GM12878 (cell line): ENCODE measurements around the gene VWA3B. TPM values are rescaled to one million over a fixed set of nuclear protein-coding genes. Genes with fewer than 3 reads are reported as not detected.

Source experiments
- ATAC-seq: fragments of 200-7000 bp; cut with Tn5 transposase; 3 replicates; pipeline ENCODE4 v1.9.1; 2020; ENCODE audit warnings: mild to moderate bottlenecking, moderate library complexity
- BruUV-seq: library from RNA; stranded (reverse); fragments of 400-500 nt; replicated peaks from 2 replicates; lab custom pipeline; 2021; lab: Mats Ljungman, UMichigan
- CTCF ChIA-PET: fragments of 300-600 bp; sonication (Branson Sonifier 250); formaldehyde crosslinking; extraction: SDS; loops from one replicate; lab custom pipeline; 2021; ENCODE audit warnings: inconsistent platforms; lab: Yijun Ruan, JAX
- POLR2A ChIA-PET: fragments of 350-600 bp; formaldehyde crosslinking; extraction: SDS; loops from one replicate; lab custom pipeline; 2021; ENCODE audit warnings: inconsistent platforms; lab: Charles Lee
- RAD21 ChIA-PET: fragments of 300-600 bp; sonication (Branson Sonifier 250); formaldehyde crosslinking; loops from one replicate; lab custom pipeline; 2023; ENCODE audit warnings: antibody characterized with exemption; ENCODE audit not compliant: unreplicated experiment; lab: Charles Lee
- SMC1A ChIA-PET: fragments of 300-600 bp; sonication (Branson Sonifier 250); formaldehyde crosslinking; loops from one replicate; lab custom pipeline; 2023; ENCODE audit not compliant: unreplicated experiment, uncharacterized antibody; lab: Charles Lee
- DNase-seq: peaks from one replicate; pipeline ENCODE4 v3.0.0-alpha.2; 2011; ENCODE audit warnings: low read depth, low spot score
- FAIRE-seq: peaks from 3 replicates; lab custom pipeline; 2011; peaks lifted over from hg19 to GRCh38; lab: Jason Lieb, UNC
- H2AFZ ChIP-seq: 2 replicates; pipeline ENCODE4 v1.6.0; 2011; ENCODE audit warnings: low read depth, low read length, control low read depth; ENCODE audit not compliant: control insufficient read depth
- H3K27ac ChIP-seq: 2 replicates; pipeline ENCODE4 v1.5.1; 2011; ENCODE audit warnings: control low read depth; ENCODE audit not compliant: control insufficient read depth, insufficient read depth
- H3K27me3 ChIP-seq, 2 experiments: replicated peaks in 1 of 2; 2 replicates each; pipeline versions ENCODE4 v1.6.0 to v1.6.1; 2011; ENCODE audit warnings: low read length in 1 of 2; ENCODE audit not compliant: control insufficient read depth in 2 of 2, insufficient read depth in 2 of 2
- H3K36me3 ChIP-seq, 2 experiments: 2 replicates each; pipeline ENCODE4 v1.5.1; 2011; ENCODE audit warnings: low read length in 1 of 2; ENCODE audit not compliant: control insufficient read depth in 2 of 2, insufficient read depth in 2 of 2
- H3K4me1 ChIP-seq: 2 replicates; pipeline ENCODE4 v1.6.1; 2011; ENCODE audit warnings: mild to moderate bottlenecking, low read length, moderate library complexity, mixed read lengths; ENCODE audit not compliant: control insufficient read depth, insufficient read depth
- H3K4me2 ChIP-seq: 2 replicates; pipeline ENCODE4 v1.6.0; 2011; ENCODE audit warnings: control low read depth; ENCODE audit not compliant: control insufficient read depth, insufficient read depth
- H3K4me3 ChIP-seq: fragments of 200-600 bp; sonication (generic); 2 replicates; pipeline ENCODE4 v1.5.1; 2016
- H3K79me2 ChIP-seq: 2 replicates; pipeline ENCODE4 v1.6.0; 2011; ENCODE audit warnings: low read length; ENCODE audit not compliant: control insufficient read depth, insufficient read depth
- H3K9ac ChIP-seq: 2 replicates; pipeline ENCODE4 v1.8.0; 2011; ENCODE audit warnings: low read length, control low read depth, mixed read lengths; ENCODE audit not compliant: control insufficient read depth, insufficient read depth
- H3K9me3 ChIP-seq: replicated peaks from 3 replicates; pipeline ENCODE4 v1.5.1; 2011; ENCODE audit warnings: mild to moderate bottlenecking, low read length; ENCODE audit not compliant: control insufficient read depth, insufficient read depth
- H4K20me1 ChIP-seq: 2 replicates; pipeline ENCODE4 v1.6.0; 2011; ENCODE audit not compliant: control insufficient read depth, insufficient read depth
- CHD2 ChIP-seq: IDR thresholded peaks from 2 replicates; pipeline ENCODE4 v1.6.1; 2011; ENCODE audit warnings: low read depth, low read length, improper control_type of control experiment, borderline replicate concordance
- HCFC1 ChIP-seq: fragments of 150-350 bp; IDR thresholded peaks from 2 replicates; pipeline ENCODE4 v1.6.1; 2014; ENCODE audit warnings: low read length
- SIX5 ChIP-seq: IDR thresholded peaks from 2 replicates; pipeline ENCODE4 v1.6.1; 2011; ENCODE audit warnings: mild to moderate bottlenecking, low read depth, low read length, moderate library complexity; ENCODE audit not compliant: severe bottlenecking
- ZBED1 ChIP-seq: IDR thresholded peaks from 2 replicates; pipeline ENCODE4 v1.6.1; 2016; ENCODE audit warnings: borderline replicate concordance
- ZNF274 ChIP-seq: IDR thresholded peaks from one replicate; pipeline ENCODE4 v1.8.0; 2011; ENCODE audit not compliant: insufficient read length, insufficient read depth
- WGBS: methylation state at CpG from one replicate; pipeline ENCODE4 v1.1.6; 2016; ENCODE audit warnings: low lambda C conversion rate; ENCODE audit not compliant: insufficient replicate concordance, insufficient coverage; ENCODE audit errors: missing lambda C conversion rate; 5-methylcytosine and 5-hydroxymethylcytosine counted together
- in situ Hi-C: fragments of 300-500 bp; cut with MboI; formaldehyde crosslinking; loops from 9 replicates; pipeline ENCODE4 v1.14.3; 2018; ENCODE audit warnings: mixed read lengths
- intact Hi-C: fragments of 100-400 bp; cut with micrococcal nuclease; formaldehyde crosslinking; loops from one replicate; pipeline ENCODE4 v1.14.2; 2022; ENCODE audit not compliant: unreplicated experiment
- polyA plus RNA-seq, 11 experiments: library from polyadenylated mRNA; depleted of rRNA in 4 of 11; unstranded in 6 of 11; stranded (reverse) in 5 of 11; fragments of >200 nt; fragmentation: Nextera tagmentation in 4 of 11; fragmentation: Illumina TruSeq in 1 of 11; extraction: Ambion mirVana in 4 of 11; extraction: Trizol in 1 of 11; gene quantifications; 1 replicate in 1 of 11; 2 replicates in 10 of 11; pipeline versions ENCODE4 v1.2.1 to v1.2.3, GENCODE V29; 2011 to 2016; ENCODE audit warnings: inconsistent platforms in 2 of 11, missing spikeins in 2 of 11, low read depth in 1 of 11
- total RNA-seq, 4 experiments: library from RNA; depleted of rRNA in 3 of 4; stranded (reverse); fragments of >200 nt in 3 of 4; fragmentation: Illumina TruSeq in 1 of 4; extraction: Trizol in 1 of 4; gene quantifications; 2 replicates each; pipeline versions ENCODE4 v1.2.1 to v1.2.3, GENCODE V29; 2013 to 2021

Gene VWA3B
- total and polyA plus RNA-seq, 10 of the 15 experiments (the other 5 are each of a cell fraction or from before 2014, with no cell fraction given), result 0.04 to 0.86 (median 0.19) TPM; not detected in 4

DNA sequence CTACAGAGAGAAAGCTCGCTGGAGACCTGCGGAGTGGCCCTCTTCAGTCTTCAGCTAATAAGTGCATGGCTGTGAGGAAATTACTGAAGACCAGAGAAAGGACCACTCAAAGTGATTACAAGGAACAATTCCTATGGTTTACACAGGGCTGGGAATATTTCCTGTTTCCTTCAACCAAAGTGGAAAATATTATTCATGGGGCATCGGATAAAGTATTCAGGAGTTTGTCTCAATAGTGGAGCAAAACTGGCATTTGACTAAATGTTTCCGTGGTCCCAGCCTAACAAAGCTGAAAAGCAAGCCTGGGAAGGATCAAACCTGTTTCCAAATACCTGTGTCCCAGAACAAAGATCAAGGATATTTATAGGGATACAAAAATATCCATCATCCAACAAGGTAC is 227.3 kb downstream of the VWA3B start:
- H3K9ac ChIP-seq, result no peak overlapping the region
- no peak overlapping the region for H2AFZ ChIP-seq
- FAIRE-seq (no peak), DNase-seq (no peak), ATAC-seq (no peak)
- no peak overlapping the region for H3K27ac ChIP-seq
- H3K36me3 ChIP-seq, result no peaks in the 10 kb centered on the region
- 66% methylated on average over 4 of the region's 4 CpGs for WGBS
- H3K9me3 ChIP-seq, result no peaks in the 10 kb centered on the region
- RAD21 ChIA-PET, result no interaction called here
- H3K4me3 ChIP-seq, result no peak overlapping the region
- in situ Hi-C loops, result no loop called here
- POLR2A ChIA-PET, result interaction anchor here (0.6 kb wide), 1 partner anchor 17 kb away, joined by 4 read pairs; no protein-coding TSS in a partner anchor
- SMC1A ChIA-PET, result no interaction called here
- no peaks in the 10 kb centered on the region for H3K79me2 ChIP-seq
- intact Hi-C loops, result no loop called here
- CTCF ChIA-PET, result no interaction called here
- no TSS peak for BruUV-seq
- H4K20me1 ChIP-seq, result no peaks in the 10 kb centered on the region
- H3K27me3 ChIP-seq, result peaks cover 0 to 7% of the 10 kb centered on the region in 2 experiments; a peak in 1 of 4 replicates
- no peak overlapping the region for H3K4me2 ChIP-seq
- H3K4me1 ChIP-seq, result no peaks in the 10 kb centered on the region
- no peak for TF ChIP-seq ZNF274
- TF ChIP-seq, all 136 proteins: peak for 0

DNA sequence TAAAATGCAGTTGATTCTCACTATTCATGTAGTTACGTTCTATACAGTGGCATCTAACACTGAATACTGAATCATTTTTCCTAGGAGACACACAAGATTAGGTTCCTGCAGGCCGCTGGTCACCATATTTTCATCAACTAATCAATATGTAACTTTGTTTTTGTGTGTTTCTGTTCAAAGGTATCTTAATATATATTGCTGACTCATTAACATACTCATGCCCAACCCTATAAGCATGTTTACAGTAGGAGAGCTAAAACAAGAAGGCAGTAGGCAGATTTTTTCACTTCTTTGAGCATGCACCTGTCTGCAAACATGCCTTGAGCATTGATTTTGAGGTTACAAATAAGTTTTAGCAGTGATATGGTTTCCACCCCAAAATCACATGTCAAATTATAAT is 229.0 kb downstream of the VWA3B start:
- no peak for ATAC-seq
- Histone ChIP-seq H3K36me3 (no peaks in the 10 kb centered on the region), H3K4me1 (no peaks in the 10 kb centered on the region), H3K9me3 (no peaks in the 10 kb centered on the region; the same call in 1 of the 3 replicates), H2AFZ (no peak overlapping the region), H4K20me1 (no peaks in the 10 kb centered on the region), H3K27ac (no peak overlapping the region), H3K9ac (no peak overlapping the region)
- in situ Hi-C loops, result no loop called here
- TF ChIP-seq ZBED1 (no peak), CHD2 (no peak), HCFC1 (no peak), SIX5 (no peak)
- TF ChIP-seq, all 136 proteins: peak for 0
- Histone ChIP-seq H3K79me2 (no peaks in the 10 kb centered on the region), H3K4me3 (no peak overlapping the region), H3K4me2 (no peak overlapping the region), H3K27me3 (no peaks in the 10 kb centered on the region)
- RAD21 ChIA-PET, result no interaction called here
- CTCF ChIA-PET, result no interaction called here
- FAIRE-seq, result no peak
- no peak for DNase-seq
- intact Hi-C loops, result no loop called here
- SMC1A ChIA-PET, result interaction anchor here (0.7 kb wide), 1 partner anchor 207 kb away, joined by 3 read pairs; no protein-coding TSS in a partner anchor
- POLR2A ChIA-PET, result no interaction called here
- BruUV-seq, result no TSS peak
- WGBS, result 0% methylated on average over 2 of the region's 2 CpGs
